ENCODE results near the gene TLK2. TPM values are rescaled to one million over a fixed set of nuclear protein-coding genes. Genes with fewer than 3 reads are reported as not detected.
A peak's percentile ranks its signal among the peaks of the same experiment; 100 is the strongest.

Gene TLK2
- polyA plus RNA-seq, 4 donors: 58.8 to 72.6 (median 68.8) TPM

DNA sequence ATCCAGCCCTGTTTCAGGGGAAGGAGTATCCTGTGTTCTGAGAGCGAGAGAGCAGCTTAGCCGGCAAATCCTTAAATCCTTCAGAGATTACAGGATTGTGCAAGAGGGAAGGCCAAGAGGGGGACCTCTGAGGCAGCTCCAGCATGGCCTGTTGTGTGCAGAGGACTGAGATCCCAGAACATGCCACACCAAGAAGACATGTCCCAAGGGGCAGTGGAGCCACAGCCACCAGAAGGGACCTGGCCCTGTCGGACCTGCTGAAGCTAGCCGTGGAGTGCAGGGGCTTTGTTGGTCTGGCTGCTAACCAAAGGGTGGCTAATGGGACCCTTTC, 147.2 kb downstream of the TLK2 start:
- DNase-seq (ENCODE audit: low read depth in 4 of 4, low spot score in 3 of 4): no peak

DNA sequence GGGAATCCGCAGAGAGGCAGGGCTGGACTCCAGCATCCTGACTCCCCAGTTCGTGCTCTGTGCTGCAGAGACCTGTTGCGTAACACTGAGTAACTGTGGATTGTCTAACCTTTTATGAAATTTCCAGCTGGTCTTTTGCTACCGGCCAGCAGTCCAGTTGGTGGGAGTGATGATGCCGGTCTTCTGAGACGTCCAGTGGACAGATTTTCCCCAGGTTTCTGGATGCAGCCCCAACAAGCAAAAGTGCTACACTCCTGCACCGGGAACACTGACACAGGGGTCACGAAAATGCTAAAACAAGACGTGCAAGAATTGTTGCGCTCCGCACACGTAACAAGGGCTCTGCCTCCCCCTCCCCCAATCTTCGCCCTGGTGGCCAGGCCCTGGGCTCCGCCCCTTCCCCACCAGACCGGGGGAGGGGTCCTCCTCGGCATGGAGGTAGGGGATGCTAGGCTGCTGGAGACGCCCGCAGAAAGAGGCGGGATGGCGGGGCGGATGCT, 148.1 kb downstream of the TLK2 start:
- peak in 3 of 4 donors; percentile 47 to 61 (median 49) for DNase-seq (ENCODE audit: low read depth in 4 of 4, low spot score in 3 of 4)

DNA sequence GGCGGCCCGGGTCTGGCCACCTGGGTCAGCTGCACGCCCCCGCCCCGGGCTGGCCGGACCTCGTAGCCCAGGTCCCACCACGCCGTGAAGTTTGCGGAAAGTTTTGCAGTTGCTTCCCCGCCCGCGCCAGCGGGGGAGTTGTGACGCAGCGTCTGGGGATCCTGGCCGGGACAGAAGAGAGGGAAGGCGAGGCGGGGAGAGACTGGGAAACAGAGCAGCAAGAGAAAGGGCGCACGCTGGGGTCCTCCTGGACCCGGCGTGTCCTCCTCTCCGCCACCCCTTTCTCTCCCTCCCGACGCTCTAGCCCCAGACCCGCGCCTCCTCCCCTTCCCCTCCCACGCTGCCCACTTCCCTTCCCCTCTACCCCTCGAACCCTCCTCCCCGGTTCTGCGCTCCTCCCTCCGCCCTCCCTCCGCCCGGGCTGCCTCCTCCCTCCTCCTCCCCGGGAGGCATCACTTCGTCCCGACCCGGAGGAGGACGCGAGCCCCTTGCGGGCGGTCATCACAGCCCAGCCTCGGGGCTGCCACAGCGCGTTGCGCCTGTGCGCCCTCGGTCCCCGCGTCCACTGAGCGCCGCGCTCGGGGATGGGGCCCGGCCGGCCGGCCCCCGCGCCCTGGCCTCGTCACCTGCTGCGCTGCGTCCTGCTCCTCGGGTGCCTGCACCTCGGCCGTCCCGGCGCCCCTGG, 148.7 kb downstream of the TLK2 start, which contains the start of gene MRC2:
MRC2 (plus strand) TSS at position 452 of the 685 bp plus-strand sequence; CDS start at position 585, 133 bp downstream.
- DNase-seq (ENCODE audit: low read depth in 4 of 4, low spot score in 3 of 4): peak in 3 of 4 donors; percentile 60 to 61 (median 60)

DNA sequence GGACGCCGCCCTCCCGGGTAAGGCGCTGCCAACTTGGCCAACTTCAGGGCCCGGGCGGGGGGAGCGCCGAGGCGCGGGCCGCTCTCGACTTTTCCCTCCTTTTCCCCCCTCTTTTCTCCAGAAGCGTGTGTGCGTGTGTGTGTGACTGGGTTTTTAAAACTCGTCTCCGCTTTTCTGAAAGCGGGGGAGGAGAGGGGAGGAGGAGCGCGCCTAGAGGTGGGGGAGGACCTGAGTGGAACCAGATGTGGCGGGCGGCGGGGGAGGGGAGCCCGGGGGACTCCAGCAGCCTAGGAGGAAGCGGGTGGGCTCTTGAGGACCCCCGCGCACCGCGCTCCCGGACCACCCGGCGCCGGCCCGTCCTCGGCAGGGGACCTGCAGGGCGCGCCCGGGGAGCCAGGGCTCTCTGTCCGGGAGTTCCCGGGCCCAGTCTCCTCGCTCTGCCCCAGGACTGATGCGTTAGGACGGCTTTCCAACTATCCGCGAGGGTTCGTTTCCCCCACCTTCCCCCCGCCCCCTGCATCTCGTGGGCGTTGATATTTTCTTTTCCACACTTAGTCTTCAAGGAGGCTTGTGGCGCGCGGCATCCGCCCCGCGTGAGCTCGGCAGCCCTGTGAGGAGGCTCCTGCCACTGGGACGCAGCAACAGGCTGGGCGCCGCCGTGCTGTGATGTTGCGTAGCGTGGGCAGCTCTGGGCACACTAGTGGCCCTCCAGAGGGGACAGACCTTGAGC, 149.4 kb downstream of the TLK2 start:
- peak in 3 of 4 donors; percentile 60 to 75 (median 60) for DNase-seq (ENCODE audit: low read depth in 4 of 4, low spot score in 3 of 4)

GRCh38 chr17:62628831-62629555, 150.4 kb downstream of the TLK2 start:
- DNase-seq (ENCODE audit: low read depth in 4 of 4, low spot score in 3 of 4): peak in 1 of 4 donors; percentile 25

- DNase-seq (ENCODE audit: low read depth in 4 of 4, low spot score in 3 of 4): no peak
Measured at GRCh38 chr17:62629556-62630364, 151.1 kb downstream of the TLK2 start.

- DNase-seq (ENCODE audit: low read depth in 4 of 4, low spot score in 3 of 4): no peak
Measured at GRCh38 chr17:62630365-62631085, 151.9 kb downstream of the TLK2 start.

DNA sequence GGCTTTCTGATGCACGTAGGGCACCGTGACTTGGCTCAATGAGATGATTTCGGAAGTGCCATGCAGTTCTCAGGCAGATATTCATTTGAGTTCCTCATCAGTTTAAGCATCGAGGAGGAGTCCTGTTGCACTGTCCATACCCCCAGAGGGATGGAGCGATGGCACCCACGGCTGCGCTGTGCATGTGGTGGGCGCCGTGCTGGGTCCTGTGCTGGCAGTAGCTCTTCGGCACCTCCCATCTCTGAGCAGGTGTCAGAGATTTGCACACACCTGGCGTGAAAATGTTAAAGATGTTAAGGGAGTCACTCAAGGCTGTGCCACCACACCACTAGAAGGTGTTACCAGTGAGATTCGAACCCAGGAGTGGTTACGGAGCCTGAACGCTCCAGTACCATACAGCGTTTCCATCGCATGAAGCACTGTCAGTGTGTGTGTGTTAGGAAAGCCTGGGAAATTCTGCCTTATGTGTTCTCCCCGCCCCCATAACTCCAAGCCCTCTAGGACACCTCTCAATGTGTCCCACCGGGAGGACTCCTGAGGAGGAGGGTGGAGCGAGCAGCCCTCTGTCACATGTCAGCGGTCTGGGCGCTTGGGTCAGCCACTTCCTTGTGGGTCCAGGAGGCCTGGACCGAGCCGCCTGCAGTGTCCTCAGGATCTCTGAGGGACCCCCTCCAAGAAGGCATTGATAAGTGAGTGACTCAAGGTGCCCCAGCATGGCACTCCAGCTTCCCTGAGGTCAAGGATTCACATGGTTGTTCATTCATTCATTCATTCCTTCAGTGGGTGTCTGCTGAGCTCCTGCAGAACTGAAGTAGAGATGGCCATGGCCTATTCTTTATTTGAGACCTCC, 152.7 kb downstream of the TLK2 start:
- DNase-seq (ENCODE audit: low read depth in 4 of 4, low spot score in 3 of 4): no peak

- DNase-seq (ENCODE audit: low read depth in 4 of 4, low spot score in 3 of 4): no peak
Measured at GRCh38 chr17:62631936-62632924, 153.6 kb downstream of the TLK2 start.

DNA sequence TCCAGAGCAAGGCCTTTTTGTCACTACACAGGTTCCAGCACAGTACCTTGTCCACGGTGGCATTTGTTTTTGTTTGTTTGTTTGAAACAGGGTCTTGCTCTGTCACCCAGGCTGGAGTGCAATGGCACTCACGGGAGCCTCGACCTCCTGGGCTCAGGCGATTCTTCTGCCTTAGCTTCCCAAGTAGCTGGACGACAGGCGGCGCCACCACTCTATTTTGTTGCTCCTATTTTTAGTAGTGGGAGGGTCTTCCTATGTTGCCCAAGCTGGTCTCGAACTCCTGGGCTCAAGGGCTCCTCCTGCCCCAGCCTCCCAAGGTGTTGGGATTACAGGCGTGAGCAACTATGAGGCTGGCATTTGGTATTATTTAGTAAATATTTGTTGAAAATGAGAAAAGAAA, 159.2 kb downstream of the TLK2 start:
- no peak for DNase-seq (ENCODE audit: low read depth in 4 of 4, low spot score in 3 of 4)

DNA sequence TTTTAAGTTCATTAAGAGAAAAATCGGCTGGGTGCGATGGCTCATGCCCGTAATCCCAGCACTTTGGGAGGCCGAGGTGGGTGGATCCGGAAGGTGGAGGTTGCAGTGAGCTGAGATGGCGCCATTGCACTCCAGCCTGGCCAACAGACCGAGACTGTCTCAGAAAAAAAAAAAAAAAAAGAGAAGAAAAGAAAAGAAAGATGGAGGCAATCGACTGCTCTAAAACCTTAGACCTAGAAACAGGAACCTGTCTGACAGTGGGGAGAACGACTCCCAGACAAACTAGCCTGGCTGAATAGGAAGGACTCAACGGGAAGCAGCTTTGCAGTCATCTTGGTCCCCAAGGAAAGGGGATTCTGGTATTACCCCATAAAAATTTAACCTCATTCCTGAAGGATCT, 162.5 kb downstream of the TLK2 start:
- no peak for DNase-seq (ENCODE audit: low read depth in 4 of 4, low spot score in 3 of 4)

- DNase-seq (ENCODE audit: low read depth in 4 of 4, low spot score in 3 of 4): no peak
Measured at GRCh38 chr17:62641951-62642350, 163.3 kb downstream of the TLK2 start.

GRCh38 chr17:62643496-62643895, 164.9 kb downstream of the TLK2 start:
- no peak for DNase-seq (ENCODE audit: low read depth in 4 of 4, low spot score in 3 of 4)

DNA sequence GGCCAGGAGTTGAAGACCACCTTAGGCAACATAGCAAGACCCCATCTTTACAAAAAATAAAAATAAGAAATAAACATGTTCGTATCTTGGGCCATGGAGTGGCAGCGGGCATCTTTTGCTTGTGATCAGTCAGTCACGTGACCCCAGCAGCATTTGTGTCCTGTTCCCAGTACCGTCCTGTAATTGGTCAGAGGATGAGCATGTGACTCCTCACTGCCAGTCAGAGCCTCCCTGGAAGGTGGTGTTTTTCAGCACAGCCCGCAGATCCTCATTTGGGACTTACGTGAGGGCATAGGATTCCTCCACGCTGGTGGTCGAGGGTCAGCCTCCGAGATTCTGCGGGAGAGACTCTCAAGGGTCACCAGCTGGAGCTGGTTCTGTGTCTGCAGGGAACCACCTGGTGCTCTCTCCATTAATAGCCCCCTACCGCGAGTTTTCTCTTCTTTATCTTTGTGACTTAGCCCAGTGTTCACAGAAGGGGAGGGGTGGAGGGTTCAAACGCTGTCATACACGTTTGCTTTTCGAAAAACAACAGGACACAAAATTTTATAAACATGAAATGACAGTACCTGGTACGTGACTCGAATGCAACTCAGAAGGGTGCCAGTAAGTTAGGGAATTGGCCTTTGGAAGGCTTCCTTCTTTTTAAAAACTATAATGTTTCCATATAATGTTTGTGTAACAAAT, 166.0 kb downstream of the TLK2 start:
- no peak for DNase-seq (ENCODE audit: low read depth in 4 of 4, low spot score in 3 of 4)

DNA sequence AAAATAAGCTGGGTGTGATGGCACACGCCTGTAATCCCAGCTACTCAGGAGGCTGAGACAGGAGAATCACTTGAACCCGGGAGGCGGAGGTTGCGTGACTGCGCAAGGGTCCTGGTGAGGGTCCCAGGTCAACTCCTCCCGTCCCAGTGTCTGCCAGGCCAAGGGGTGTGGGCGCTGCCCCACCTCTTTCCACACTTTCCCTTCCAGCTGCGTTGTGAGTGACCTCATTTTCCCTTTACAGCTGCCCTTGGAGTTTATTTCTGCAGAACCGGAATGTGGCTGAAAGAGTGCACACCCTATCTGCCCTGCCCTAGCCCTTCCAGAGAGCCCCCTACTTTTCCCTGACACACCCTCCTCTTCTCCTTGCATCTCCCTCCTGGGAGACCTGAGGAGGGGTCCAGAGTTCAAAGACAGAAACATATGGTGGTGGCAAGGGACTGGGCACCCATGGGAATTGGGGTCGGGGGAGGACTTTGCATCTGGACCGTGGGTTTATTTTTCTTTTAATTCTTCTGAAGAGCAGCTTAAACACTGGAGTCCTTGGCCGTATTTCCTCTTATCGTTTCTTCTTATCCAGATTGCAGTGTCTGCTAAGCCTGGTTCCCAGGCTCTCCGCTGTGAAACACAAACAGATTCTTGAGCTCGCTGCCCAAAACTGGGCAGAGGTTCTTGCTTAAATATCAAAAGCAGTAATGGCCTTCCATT, 169.8 kb downstream of the TLK2 start:
- DNase-seq (ENCODE audit: low read depth in 4 of 4, low spot score in 3 of 4): no peak

DNA sequence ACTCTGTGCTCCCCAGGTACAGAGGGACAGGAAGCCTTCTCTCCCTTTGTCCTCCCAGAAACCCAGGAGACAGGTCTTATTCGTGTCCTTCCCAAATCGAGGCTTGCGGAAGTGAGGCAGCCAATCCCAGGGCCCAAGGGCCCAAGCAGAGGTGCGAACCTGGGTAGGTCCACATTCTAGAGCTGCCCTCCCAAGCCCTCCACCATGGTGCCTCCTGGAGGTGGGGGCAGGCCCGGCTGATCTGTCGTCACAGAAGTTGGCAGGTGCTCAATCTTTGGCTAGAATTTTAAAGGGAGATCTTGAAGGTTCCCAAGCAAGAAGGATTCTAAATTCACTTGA, 170.3 kb downstream of the TLK2 start:
- no peak for DNase-seq (ENCODE audit: low read depth in 4 of 4, low spot score in 3 of 4)

- no peak for DNase-seq (ENCODE audit: low read depth in 4 of 4, low spot score in 3 of 4)
Measured at GRCh38 chr17:62649570-62649969, 170.9 kb downstream of the TLK2 start.
